Head of caudate nucleus (tissue), 42 donors: ENCODE results near the gene ANKRD44.
A peak's percentile ranks its signal among the peaks of the same experiment; 100 is the strongest.

Experiments
- DNase-seq, 42 donors: peaks; one replicate each; pipeline versions ENCODE4 v3.0.0 to v3.0.0-alpha.2; 2020 to 2021; ENCODE audit warnings: mixed read lengths in 7 of 42
- intact Hi-C: fragments of 100-400 bp; cut with DNase I; formaldehyde crosslinking; loops from one replicate; pipeline ENCODE4 v1.15.0; 2022

Gene ANKRD44

GRCh38 chr2:197197895-197198311 is 112.7 kb downstream of the ANKRD44 start:
- intact Hi-C loops, result no loop called here
- DNase-seq, result no peak

GRCh38 chr2:197196541-197197180 is 113.9 kb downstream of the ANKRD44 start:
- intact Hi-C loops, result no loop called here
- DNase-seq, result no peak

GRCh38 chr2:197195518-197195917 is 115.1 kb downstream of the ANKRD44 start:
- peak in 1 of 42 donors; percentile 10 for DNase-seq

GRCh38 chr2:197191940-197192322 is 118.6 kb downstream of the ANKRD44 start:
- no peak for DNase-seq
- intact Hi-C loops, result no loop called here

More at GRCh38 chr2:197195518-197195917, 115.1 kb downstream of the ANKRD44 start:
- intact Hi-C loops, result no loop called here

- intact Hi-C loops, result no loop called here
- DNase-seq, result peak in 1 of 42 donors; percentile 34
These were observed 119.2 kb downstream of the ANKRD44 start for GRCh38 chr2:197191177-197191939.

- intact Hi-C loops, result no loop called here
- DNase-seq, result no peak
These were observed 120.5 kb downstream of the ANKRD44 start for GRCh38 chr2:197190100-197190432.

- no peak for DNase-seq
- intact Hi-C loops, result loop anchor here (5.0 to 10.0 kb wide), 2 partner anchors 123 to 185 kb away; partner anchors contain the start of gene ANKRD44
These were observed 121.0 kb downstream of the ANKRD44 start for GRCh38 chr2:197189426-197190099.

GRCh38 chr2:197185676-197186075 is 124.9 kb downstream of the ANKRD44 start:
- intact Hi-C loops, result loop anchor here (5.0 to 10.0 kb wide), 2 partner anchors 127 to 189 kb away; partner anchors contain the start of gene ANKRD44
- no peak for DNase-seq

- intact Hi-C loops, result loop anchor here (5.0 to 10.0 kb wide), 2 partner anchors 127 to 190 kb away; partner anchors contain the start of gene ANKRD44
- peak in 20 of 42 donors; percentile 13 to 68 (median 37) for DNase-seq
These were observed 125.5 kb downstream of the ANKRD44 start for GRCh38 chr2:197184959-197185586.

- intact Hi-C loops, result loop anchor here (10.0 kb wide), 1 partner anchor 191 kb away; no protein-coding TSS in a partner anchor
- DNase-seq, result no peak
These were observed 127.2 kb downstream of the ANKRD44 start for GRCh38 chr2:197183355-197183754.

- no peak for DNase-seq
- intact Hi-C loops, result loop anchor here (10.0 kb wide), 1 partner anchor 192 kb away; no protein-coding TSS in a partner anchor
These were observed 127.9 kb downstream of the ANKRD44 start for GRCh38 chr2:197182668-197183067.

GRCh38 chr2:197181491-197181890 is 129.1 kb downstream of the ANKRD44 start:
- DNase-seq, result no peak
- intact Hi-C loops, result loop anchor here (10.0 kb wide), 1 partner anchor 193 kb away; no protein-coding TSS in a partner anchor

GRCh38 chr2:197179744-197180498 is 130.7 kb downstream of the ANKRD44 start:
- DNase-seq, result no peak
- intact Hi-C loops, result loop anchor here (10.0 kb wide), 1 partner anchor 195 kb away; no protein-coding TSS in a partner anchor

- intact Hi-C loops, result no loop called here
- DNase-seq, result no peak
These were observed 134.1 kb downstream of the ANKRD44 start for GRCh38 chr2:197176522-197176921.

GRCh38 chr2:197174539-197175094 is 136.0 kb downstream of the ANKRD44 start:
- intact Hi-C loops, result no loop called here

GRCh38 chr2:197171582-197171981 is 139.0 kb downstream of the ANKRD44 start:
- intact Hi-C loops, result no loop called here
- no peak for DNase-seq

More at GRCh38 chr2:197174539-197175094, 136.0 kb downstream of the ANKRD44 start:
- DNase-seq, result no peak

GRCh38 chr2:197170208-197170607 is 140.4 kb downstream of the ANKRD44 start:
- DNase-seq, result no peak
- intact Hi-C loops, result no loop called here

GRCh38 chr2:197168705-197169104 is 141.9 kb downstream of the ANKRD44 start:
- DNase-seq, result peak; percentile 49 to 94 (median 80)
- intact Hi-C loops, result loop anchor here (5.0 kb wide), 1 partner anchor 151 kb away; no protein-coding TSS in a partner anchor
